ENCODE measurements around the gene GPR78.
"Not testable (repeated sequence)": the region's sequence is repeated elsewhere in the genome, so short reads cannot be mapped to it uniquely, and the experiment has no call there.

GPR78 gene

DNA sequence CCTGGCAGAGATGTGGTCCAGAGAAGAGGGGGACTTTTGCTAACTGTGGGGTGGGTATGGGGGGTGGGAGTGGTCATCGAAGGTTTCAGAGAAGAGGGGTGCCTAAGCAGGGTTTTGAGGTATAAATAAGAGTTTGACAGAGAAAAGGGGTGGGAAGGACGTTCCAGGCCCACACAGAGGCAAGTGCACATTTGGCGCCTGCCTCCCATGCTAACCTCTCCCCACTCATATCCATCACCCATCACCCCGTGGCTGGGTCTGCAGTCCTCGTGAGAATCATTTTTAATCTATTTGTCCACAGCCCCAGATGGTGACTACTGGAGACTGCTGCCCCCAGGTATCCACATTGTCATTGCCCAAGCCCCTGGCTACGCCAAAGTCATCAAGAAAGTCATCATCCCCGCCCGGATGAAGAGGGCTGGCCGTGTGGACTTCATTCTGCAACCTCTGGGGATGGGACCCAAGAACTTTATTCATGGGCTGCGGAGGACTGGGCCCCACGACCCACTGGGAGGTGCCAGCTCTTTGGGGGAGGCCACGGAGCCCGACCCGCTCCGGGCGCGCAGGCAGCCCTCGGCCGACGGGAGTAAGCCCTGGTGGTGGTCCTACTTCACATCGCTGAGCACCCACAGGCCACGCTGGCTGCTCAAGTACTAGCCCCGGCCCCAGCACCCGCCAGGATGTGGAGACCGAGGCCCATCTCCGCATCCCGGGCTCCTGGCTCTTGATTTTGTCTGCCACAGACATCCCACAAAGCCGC, 38.9 kb downstream of the GPR78 start:
- no peak for DNase-seq

DNA sequence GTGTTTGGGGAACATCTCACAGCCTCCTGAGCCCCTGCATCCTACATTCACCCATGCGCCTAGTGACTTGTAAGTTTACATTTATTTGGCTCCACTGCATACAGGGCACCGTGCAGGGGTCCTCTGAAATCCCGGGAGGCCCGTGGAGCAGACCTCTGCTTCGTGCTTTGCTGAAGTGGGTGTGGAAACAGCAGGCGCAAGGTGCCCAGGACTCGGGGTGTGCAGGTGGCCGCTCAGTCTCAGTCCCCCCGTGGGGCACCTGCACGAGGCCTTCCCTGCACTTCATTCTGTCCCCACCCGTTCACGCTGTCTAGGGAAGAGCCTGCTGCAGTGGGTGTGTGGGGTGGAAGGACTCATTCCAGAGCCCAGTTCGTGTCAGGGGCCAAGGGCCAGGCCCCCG, 40.9 kb downstream of the GPR78 start:
- not testable (repeated sequence) for DNase-seq

GRCh38 chr4:8624601-8625272, 44.5 kb downstream of the GPR78 start:
- not testable (repeated sequence) for DNase-seq

- DNase-seq: not testable (repeated sequence)
Measured at GRCh38 chr4:8630240-8630905, 50.2 kb downstream of the GPR78 start.

GRCh38 chr4:8631896-8632295, 51.7 kb downstream of the GPR78 start:
- not testable (repeated sequence) for DNase-seq

- not testable (repeated sequence) for DNase-seq
Measured at GRCh38 chr4:8634773-8635172, 54.6 kb downstream of the GPR78 start.

- not testable (repeated sequence) for DNase-seq
Measured at GRCh38 chr4:8635897-8636554, 55.8 kb downstream of the GPR78 start.

All from CD4-positive, alpha-beta T cell treated with Interleukin-4 for 4 hours (primary cell).